Left kidney (tissue), 2 donors: ENCODE data around the gene ITIH2. TPM values are rescaled to one million over a fixed set of nuclear protein-coding genes. Genes with fewer than 3 reads are reported as not detected.

Experiments used
- DNase-seq: peaks from one replicate; pipeline ENCODE4 v3.0.0-alpha.2; 2013
- polyA plus RNA-seq: library from polyadenylated mRNA; unstranded; fragments of 120-200 nt; gene quantifications from one replicate; pipeline ENCODE4 v1.2.1, GENCODE V29; 2013; ENCODE audit not compliant: insufficient read length

The ITIH2 gene
- polyA plus RNA-seq, 1 donor, result 0.43 TPM

- no peak for DNase-seq
These were observed 91.3 kb downstream of the ITIH2 start for GRCh38 chr10:7794251-7795026.

- DNase-seq, result no peak
These were observed 92.5 kb downstream of the ITIH2 start for GRCh38 chr10:7795605-7796004.

GRCh38 chr10:7797582-7797981 lies 94.5 kb downstream of the ITIH2 start:
- DNase-seq, result no peak

Other genes with a start within 250 kb of the ITIH2 start
- gene ITIH5, start 36.4 kb upstream of the ITIH2 start, polyA plus RNA-seq, result 31.2 TPM
- gene KIN, start 84.7 kb downstream of the ITIH2 start, polyA plus RNA-seq, result 24.7 TPM
- 434 TPM for gene ATP5F1C, start 84.9 kb downstream of the ITIH2 start, polyA plus RNA-seq
- 12.1 TPM for gene TAF3, start 115.2 kb downstream of the ITIH2 start, polyA plus RNA-seq